Adrenal gland (tissue), 12 donors: ENCODE measurements around the gene SOX21. TPM values are rescaled to one million over a fixed set of nuclear protein-coding genes. Genes with fewer than 3 reads are reported as not detected.

Experiments
- DNase-seq, 7 donors: peaks; one replicate each; pipeline ENCODE4 v3.0.0-alpha.2; 2019 to 2020
- H3K27ac ChIP-seq, 5 donors: fragments of 200-600 bp; sonication (generic) in 4 of 5; 1 replicate in 3 of 5; 2 replicates in 2 of 5; pipeline versions ENCODE4 v1.5.1 to v1.8.0; 2016 to 2020; ENCODE audit warnings: mild to moderate bottlenecking in 1 of 5
- H3K27me3 ChIP-seq: fragments of 200-600 bp; 2 replicates; pipeline ENCODE4 v1.8.0; 2021
- H3K36me3 ChIP-seq, 2 donors: fragments of 200-600 bp; replicated peaks in 1 of 2; 1 replicate in 1 of 2; 2 replicates in 1 of 2; pipeline versions ENCODE4 v1.5.1 to v1.8.0; 2018 to 2022
- H3K4me1 ChIP-seq, 2 donors: fragments of 200-600 bp; replicated peaks in 1 of 2; 1 replicate in 1 of 2; 2 replicates in 1 of 2; pipeline versions ENCODE4 v1.5.1 to v1.8.0; 2018 to 2021
- H3K4me3 ChIP-seq, 4 donors: fragments of 200-600 bp; sonication (generic) in 3 of 4; one replicate each; pipeline ENCODE4 v1.5.1; 2016 to 2018
- H3K9me3 ChIP-seq, 3 donors: fragments of 200-600 bp; sonication (generic) in 1 of 3; replicated peaks in 1 of 3; 1 replicate in 2 of 3; 2 replicates in 1 of 3; pipeline versions ENCODE4 v1.5.1 to v1.8.0; 2016 to 2021
- POLR2A ChIP-seq, 2 donors: fragments of 450-650 bp; IDR thresholded peaks; one replicate each; pipeline ENCODE4 v1.6.1; 2017; ENCODE audit warnings: antibody characterized with exemption in 2 of 2, mild to moderate bottlenecking in 2 of 2, moderate library complexity in 1 of 2
- WGBS, 4 donors: extraction: QIAGEN DNeasy Blood & Tissue Kit in 2 of 4; methylation state at CpG; one replicate each; pipeline versions ENCODE4 v1.1.5 to v1.1.7; 2013 to 2017; 5-methylcytosine and 5-hydroxymethylcytosine counted together
- intact Hi-C, 2 donors: fragments of 100-400 bp; cut with DNase I; formaldehyde crosslinking; loops; one replicate each; pipeline versions ENCODE4 v1.14.1 to v1.15.0; 2022 to 2023
- polyA plus RNA-seq, 3 donors: library from polyadenylated mRNA; stranded (reverse); fragments of 200-250 nt in 2 of 3; fragments of 350-450 nt in 1 of 3; fragmentation: Illumina TruSeq in 1 of 3; extraction: RNeasy Lipid Tissue Mini Kit (QIAGEN cat#74804) in 1 of 3; gene quantifications; one replicate each; pipeline ENCODE4 v1.2.3, GENCODE V29; 2013 to 2014
- total RNA-seq, 9 donors: library from RNA; depleted of rRNA in 4 of 9; stranded (reverse); fragments of >200 nt in 4 of 9; fragments of 120-200 nt in 1 of 9; fragmentation: NEBNext Ultra II Directional in 1 of 9; extraction: Animal tissue kit (Norgen Biotek cat#: 25700) in 1 of 9; gene quantifications; one replicate each; pipeline versions ENCODE4 v1.1.0 to v1.2.4, GENCODE V29; 2013 to 2023
- TF ChIP-seq, protein P1 (sequence below), 6 experiments: fragments of 450-650 bp in 4 of 6; fragments of 200-600 bp in 2 of 6; sonication (generic) in 1 of 6; IDR thresholded peaks; 1 replicate in 5 of 6; 2 replicates in 1 of 6; pipeline versions ENCODE4 v1.5.1 to v1.8.0; 2016 to 2021; ENCODE audit warnings: antibody characterized with exemption in 6 of 6, mild to moderate bottlenecking in 2 of 6, moderate library complexity in 1 of 6
- donor health status: healthy with polysubstance abuse.
- donor health status: Bipolar disorder and iron deficiency.
- donor health status: DM: yes; HTN: yes; CAD: no.
- donor health status: DM: no; HTN: no; CAD: no.
- donor health status: DM: no; HTN: no; CAD: no.
- donor health status: DM: yes; HTN: yes; CAD: no.

The SOX21 gene
- total and polyA plus RNA-seq, 12 donors: not detected

DNA sequence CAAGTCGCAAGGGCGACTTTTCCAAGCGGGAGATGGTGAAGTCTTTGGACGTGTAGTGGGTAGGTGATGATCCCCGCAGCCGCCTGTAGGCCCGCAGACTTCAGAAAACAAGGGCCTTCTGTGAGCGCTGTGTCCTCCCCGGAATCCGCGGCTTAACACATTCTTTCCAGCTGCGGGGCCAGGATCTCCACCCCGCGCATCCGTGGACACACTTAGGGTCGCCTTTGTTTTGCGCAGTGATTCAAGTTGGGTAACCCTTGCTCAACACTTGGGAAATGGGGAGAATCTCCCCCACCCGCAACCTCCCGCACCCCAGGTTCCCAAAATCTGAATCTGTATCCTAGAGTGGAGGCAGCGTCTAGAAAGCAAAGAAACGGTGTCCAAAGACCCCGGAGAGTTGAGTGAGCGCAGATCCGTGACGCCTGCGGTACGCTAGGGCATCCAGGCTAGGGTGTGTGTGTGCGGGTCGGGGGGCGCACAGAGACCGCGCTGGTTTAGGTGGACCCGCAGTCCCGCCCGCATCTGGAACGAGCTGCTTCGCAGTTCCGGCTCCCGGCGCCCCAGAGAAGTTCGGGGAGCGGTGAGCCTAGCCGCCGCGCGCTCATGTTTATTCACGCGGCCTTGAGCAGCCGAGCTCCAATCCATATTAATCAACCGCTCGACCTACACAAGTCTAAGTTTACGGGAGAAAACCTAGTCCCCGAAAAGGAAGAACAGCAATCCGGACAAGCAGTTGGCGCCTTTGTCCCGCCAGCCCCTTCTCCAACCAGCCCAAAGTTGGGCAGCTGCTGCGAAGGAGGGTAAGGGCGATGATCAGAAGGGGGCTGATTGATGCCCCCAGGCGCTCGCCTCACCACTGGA lies 9.9 kb downstream of the SOX21 start:
- Histone ChIP-seq H3K36me3 (no peaks in the 10 kb centered on the region), H3K9me3 (no peaks in the 10 kb centered on the region), H3K27ac (no peak overlapping the region), H3K4me3 (no peak overlapping the region), H3K4me1 (no peaks in the 10 kb centered on the region), H3K27me3 (peaks cover 78% of the 10 kb centered on the region)
- TF ChIP-seq, protein P1, sequence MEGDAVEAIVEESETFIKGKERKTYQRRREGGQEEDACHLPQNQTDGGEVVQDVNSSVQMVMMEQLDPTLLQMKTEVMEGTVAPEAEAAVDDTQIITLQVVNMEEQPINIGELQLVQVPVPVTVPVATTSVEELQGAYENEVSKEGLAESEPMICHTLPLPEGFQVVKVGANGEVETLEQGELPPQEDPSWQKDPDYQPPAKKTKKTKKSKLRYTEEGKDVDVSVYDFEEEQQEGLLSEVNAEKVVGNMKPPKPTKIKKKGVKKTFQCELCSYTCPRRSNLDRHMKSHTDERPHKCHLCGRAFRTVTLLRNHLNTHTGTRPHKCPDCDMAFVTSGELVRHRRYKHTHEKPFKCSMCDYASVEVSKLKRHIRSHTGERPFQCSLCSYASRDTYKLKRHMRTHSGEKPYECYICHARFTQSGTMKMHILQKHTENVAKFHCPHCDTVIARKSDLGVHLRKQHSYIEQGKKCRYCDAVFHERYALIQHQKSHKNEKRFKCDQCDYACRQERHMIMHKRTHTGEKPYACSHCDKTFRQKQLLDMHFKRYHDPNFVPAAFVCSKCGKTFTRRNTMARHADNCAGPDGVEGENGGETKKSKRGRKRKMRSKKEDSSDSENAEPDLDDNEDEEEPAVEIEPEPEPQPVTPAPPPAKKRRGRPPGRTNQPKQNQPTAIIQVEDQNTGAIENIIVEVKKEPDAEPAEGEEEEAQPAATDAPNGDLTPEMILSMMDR (IDR thresholded peaks at IDR 0.05): no peak
- no peak for TF ChIP-seq POLR2A (IDR thresholded peaks at IDR 0.05)
- 3 to 6% (median 4%) methylated on average over 19 to 60 of the region's 60 CpGs for WGBS, 4 donors
- intact Hi-C loops: no loop called here
- no peak for DNase-seq

DNA sequence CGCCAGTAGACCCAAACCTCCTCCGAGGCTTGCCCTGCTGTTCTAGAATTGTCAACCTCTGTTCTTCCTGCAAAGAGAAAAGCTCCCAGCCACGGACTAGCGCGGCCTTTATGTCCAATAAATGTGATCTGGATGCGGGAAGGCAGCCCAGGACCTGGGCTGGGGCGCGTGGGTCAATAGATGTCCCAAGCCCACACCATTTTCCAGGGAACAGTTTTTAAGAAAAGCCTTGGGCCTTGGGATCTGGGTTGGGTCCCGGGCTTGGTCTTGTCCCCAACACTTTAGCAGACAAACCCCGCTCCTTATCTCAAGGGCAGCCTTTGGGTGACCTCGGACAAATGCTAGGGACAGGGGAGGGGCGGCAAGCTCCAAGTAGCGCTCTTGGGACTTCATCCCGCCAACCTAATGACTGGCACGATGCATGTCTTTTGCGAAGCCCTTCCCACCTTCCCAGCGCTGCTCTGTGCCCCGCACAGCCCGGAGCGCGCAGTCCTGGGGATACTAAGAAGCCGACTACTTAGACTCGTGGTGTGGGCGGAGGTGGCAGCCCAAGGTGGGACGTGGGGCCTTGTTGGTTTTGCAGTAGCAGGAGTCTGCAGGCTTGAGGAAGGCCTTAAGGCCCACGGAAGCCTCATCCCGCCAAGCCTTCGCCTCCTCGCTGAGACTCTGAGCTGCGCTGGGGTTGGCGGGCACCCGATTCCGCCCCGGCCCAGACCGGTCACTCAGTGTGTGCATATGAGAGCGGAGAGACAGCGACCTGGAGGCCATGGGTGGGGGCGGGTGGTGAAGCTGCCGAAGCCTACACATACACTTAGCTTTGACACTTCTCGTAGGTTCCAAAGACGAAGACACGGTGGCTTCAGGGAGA lies 10.8 kb downstream of the SOX21 start:
- no peak overlapping the region for H3K27ac ChIP-seq
- no peaks in the 10 kb centered on the region for H3K36me3 ChIP-seq
- intact Hi-C loops: no loop called here
- H3K27me3 ChIP-seq: peaks cover 70% of the 10 kb centered on the region
- no peak for TF ChIP-seq POLR2A (IDR thresholded peaks at IDR 0.05)
- TF ChIP-seq, protein P1 (IDR thresholded peaks at IDR 0.05): no peak
- no peaks in the 10 kb centered on the region for H3K4me1 ChIP-seq
- no peaks in the 10 kb centered on the region for H3K9me3 ChIP-seq
- 23 to 46% (median 33%) methylated on average over 17 to 42 of the region's 42 CpGs for WGBS, 4 donors
- DNase-seq: no peak
- H3K4me3 ChIP-seq: no peak overlapping the region

DNA sequence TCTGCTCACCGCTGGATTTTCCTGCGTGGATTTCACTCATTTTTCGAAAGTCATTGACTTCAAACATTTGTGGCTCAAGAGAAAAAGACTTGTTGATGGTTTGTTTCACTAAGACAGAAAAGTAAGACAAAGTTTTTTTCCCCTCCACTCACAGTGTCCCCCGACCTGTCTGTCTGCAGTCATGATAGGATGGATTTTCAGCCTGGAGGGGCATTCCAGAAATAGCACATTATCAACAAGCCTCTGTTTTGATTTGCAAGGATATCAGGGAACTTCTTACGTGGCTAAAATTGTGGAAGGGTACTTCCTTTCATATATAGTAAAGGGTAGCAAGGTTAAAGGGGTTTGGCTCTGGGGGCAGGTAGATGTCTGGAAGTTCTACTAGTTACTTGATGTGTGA lies 11.8 kb downstream of the SOX21 start:
- H3K27ac ChIP-seq: no peak overlapping the region
- DNase-seq: no peak
- H3K9me3 ChIP-seq: no peaks in the 10 kb centered on the region
- no peaks in the 10 kb centered on the region for H3K4me1 ChIP-seq
- TF ChIP-seq POLR2A (IDR thresholded peaks at IDR 0.05): no peak
- TF ChIP-seq, protein P1 (IDR thresholded peaks at IDR 0.05): no peak
- H3K27me3 ChIP-seq: peaks cover 60% of the 10 kb centered on the region
- no peaks in the 10 kb centered on the region for H3K36me3 ChIP-seq
- WGBS, 4 donors: 70 to 76% (median 74%) methylated on average over 5 of the region's 5 CpGs
- H3K4me3 ChIP-seq: no peak overlapping the region
- intact Hi-C loops: no loop called here

DNA sequence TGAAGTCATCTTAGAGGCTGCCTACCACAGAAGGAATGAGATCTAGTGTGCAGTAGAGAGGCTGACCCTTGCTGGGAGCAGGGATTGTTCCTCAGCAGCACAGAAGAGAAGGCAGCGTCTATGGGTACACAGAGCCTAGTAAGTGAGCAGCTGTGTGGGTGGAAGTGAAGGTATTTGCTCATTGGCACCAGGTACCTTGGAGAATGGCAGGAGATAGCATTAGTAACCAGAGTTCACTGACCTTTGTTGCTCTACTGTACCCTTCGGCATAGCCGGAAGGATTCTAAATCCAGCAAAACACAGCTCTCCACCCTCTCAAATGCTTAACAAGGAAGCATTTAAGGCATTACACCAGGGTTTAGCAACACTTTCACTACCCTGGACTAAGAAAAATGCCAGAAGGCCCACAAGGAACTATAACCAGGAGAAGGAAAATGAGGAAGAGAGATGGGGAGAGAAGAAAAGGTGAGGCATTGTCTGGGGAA lies 12.3 kb downstream of the SOX21 start:
- H3K36me3 ChIP-seq: no peaks in the 10 kb centered on the region
- no peaks in the 10 kb centered on the region for H3K4me1 ChIP-seq
- intact Hi-C loops: no loop called here
- no peak overlapping the region for H3K4me3 ChIP-seq
- no peaks in the 10 kb centered on the region for H3K9me3 ChIP-seq
- TF ChIP-seq, protein P1 (IDR thresholded peaks at IDR 0.05): no peak
- TF ChIP-seq POLR2A (IDR thresholded peaks at IDR 0.05): no peak
- peaks cover 55% of the 10 kb centered on the region for H3K27me3 ChIP-seq
- no peak for DNase-seq
- 77 to 88% (median 78%) methylated on average over 3 of the region's 3 CpGs for WGBS, 4 donors
- H3K27ac ChIP-seq: no peak overlapping the region
